Stomach (tissue), 9 donors: ENCODE data around the gene RXRA. TPM values are rescaled to one million over a fixed set of nuclear protein-coding genes. Genes with fewer than 3 reads are reported as not detected.

Experiments
- DNase-seq, 2 donors: peaks; one replicate each; pipeline versions ENCODE4 v3.0.0 to v3.0.0-alpha.2; 2013 to 2019
- H3K27ac ChIP-seq, 5 donors: fragments of 200-600 bp in 4 of 5; sonication (generic) in 4 of 5; one replicate each; pipeline ENCODE4 v1.5.1; 2013 to 2019; ENCODE audit warnings: mild to moderate bottlenecking in 1 of 5, moderate library complexity in 1 of 5
- H3K27me3 ChIP-seq, 3 donors: fragments of 200-600 bp; sonication (generic); one replicate each; pipeline ENCODE4 v1.5.1; 2017 to 2019; ENCODE audit warnings: mixed run types in 1 of 3
- H3K36me3 ChIP-seq, 4 donors: fragments of 200-600 bp; sonication (generic); 1 replicate in 3 of 4; 2 replicates in 1 of 4; pipeline ENCODE4 v1.5.1; 2016 to 2019
- H3K4me1 ChIP-seq, 4 donors: fragments of 200-600 bp; sonication (generic); one replicate each; pipeline ENCODE4 v1.5.1; 2016 to 2019
- H3K4me3 ChIP-seq, 4 donors: fragments of 200-600 bp; sonication (generic) in 3 of 4; one replicate each; pipeline ENCODE4 v1.5.1; 2016 to 2019; ENCODE audit warnings: mild to moderate bottlenecking in 1 of 4
- H3K9me3 ChIP-seq, 4 donors: fragments of 200-600 bp; sonication (generic); one replicate each; pipeline ENCODE4 v1.5.1; 2016 to 2019
- CTCF ChIP-seq, 7 experiments: fragments of 450-650 bp in 4 of 7; fragments of 200-600 bp in 3 of 7; sonication (generic) in 3 of 7; IDR thresholded peaks; one replicate each; pipeline ENCODE4 v1.5.1; 2016 to 2019; ENCODE audit warnings: antibody characterized with exemption in 7 of 7, control low read depth in 2 of 7, mild to moderate bottlenecking in 1 of 7
- EP300 ChIP-seq: sonication (generic); formaldehyde crosslinking; IDR thresholded peaks from one replicate; pipeline ENCODE4 v1.6.1; 2017; ENCODE audit warnings: antibody characterized with exemption
- POLR2A ChIP-seq, 4 donors: fragments of 450-650 bp; IDR thresholded peaks; one replicate each; pipeline ENCODE4 v1.6.1; 2016; ENCODE audit warnings: antibody characterized with exemption in 4 of 4, control low read depth in 2 of 4, mild to moderate bottlenecking in 1 of 4, moderate library complexity in 1 of 4
- POLR2AphosphoS5 ChIP-seq, 3 donors: sonication (generic); formaldehyde crosslinking; IDR thresholded peaks; one replicate each; pipeline ENCODE4 v1.6.1; 2016; ENCODE audit warnings: antibody characterized with exemption in 3 of 3
- WGBS, 5 donors: extraction: QIAGEN DNeasy Blood & Tissue Kit in 3 of 5; methylation state at CpG; one replicate each; pipeline versions ENCODE4 v1.1.5 to v1.1.7; 2013 to 2018; 5-methylcytosine and 5-hydroxymethylcytosine counted together
- intact Hi-C: fragments of 100-400 bp; cut with DNase I; formaldehyde crosslinking; loops from one replicate; pipeline ENCODE4 v1.15.1; 2023; ENCODE audit warnings: low total_unique reads
- polyA plus RNA-seq, 3 donors: library from polyadenylated mRNA; stranded (reverse); fragments of 200-250 nt; gene quantifications; one replicate each; pipeline ENCODE4 v1.2.3, GENCODE V29; 2013
- total RNA-seq, 5 donors: library from RNA; depleted of rRNA; stranded (reverse); fragments of >200 nt; gene quantifications; one replicate each; pipeline versions ENCODE4 v1.1.0 to v1.2.3, GENCODE V29; 2014 to 2016
- donor health status: healthy with polysubstance abuse.
- donor health status: Bipolar disorder and iron deficiency.
- donor health status: healthy.

RXRA gene
- total and polyA plus RNA-seq, 8 donors: 14.0 to 68.4 (median 29.3) TPM

GRCh38 chr9:134327671-134328231, 1.5 kb downstream of the RXRA start:
- peak overlapping the region; percentile 67 to 77 (median 70) for H3K4me3 ChIP-seq
- peaks cover 72 to 82% (median 78%) of the 10 kb centered on the region in 4 donors for H3K4me1 ChIP-seq
- intact Hi-C loops: no loop called here

GRCh38 chr9:134328341-134328840, 2.1 kb downstream of the RXRA start:
- no peaks in the 10 kb centered on the region for H3K27me3 ChIP-seq
- no peaks in the 10 kb centered on the region for H3K9me3 ChIP-seq
- peak overlapping the region; percentile 81 to 91 (median 90) for H3K27ac ChIP-seq
- H3K36me3 ChIP-seq: no peaks in the 10 kb centered on the region
- H3K4me3 ChIP-seq: peak overlapping the region; percentile 67 to 77 (median 70)
- intact Hi-C loops: no loop called here
- WGBS, 5 donors: 14 to 26% (median 17%) methylated on average over 13 to 16 of the region's 16 CpGs
- peak; percentile 65 to 68 for DNase-seq
- TF ChIP-seq POLR2A (IDR thresholded peaks at IDR 0.05) (peak in 1 of 4 donors; percentile 13), EP300 (no peak), CTCF (IDR thresholded peaks at IDR 0.05) (no peak), POLR2AphosphoS5 (IDR thresholded peaks at IDR 0.05) (peak in 2 of 3 donors; percentile 25 to 67)
- peaks cover 78 to 84% (median 82%) of the 10 kb centered on the region in 4 donors for H3K4me1 ChIP-seq

More at GRCh38 chr9:134327671-134328231, 1.5 kb downstream of the RXRA start:
- DNase-seq: no peak
- peak overlapping the region; percentile 81 to 91 (median 90) for H3K27ac ChIP-seq
- no peaks in the 10 kb centered on the region for H3K9me3 ChIP-seq
- WGBS, 5 donors: 16 to 34% (median 24%) methylated on average over 7 to 10 of the region's 10 CpGs
- H3K27me3 ChIP-seq: no peaks in the 10 kb centered on the region
- TF ChIP-seq CTCF (IDR thresholded peaks at IDR 0.05) (no peak), EP300 (no peak), POLR2A (IDR thresholded peaks at IDR 0.05) (no peak), POLR2AphosphoS5 (IDR thresholded peaks at IDR 0.05) (no peak)
- H3K36me3 ChIP-seq: no peaks in the 10 kb centered on the region

- no peaks in the 10 kb centered on the region for H3K9me3 ChIP-seq
- no peaks in the 10 kb centered on the region for H3K27me3 ChIP-seq
- H3K36me3 ChIP-seq: no peaks in the 10 kb centered on the region
- peaks cover 79 to 84% (median 82%) of the 10 kb centered on the region in 4 donors for H3K4me1 ChIP-seq
- H3K4me3 ChIP-seq: peak overlapping the region; percentile 67 to 77 (median 70)
- H3K27ac ChIP-seq: peak overlapping the region; percentile 81 to 91 (median 90)
- peak; percentile 67 to 82 for DNase-seq
- peak in 1 of 3 donors; percentile 23 for TF ChIP-seq POLR2AphosphoS5 (IDR thresholded peaks at IDR 0.05)
- no peak for TF ChIP-seq POLR2A (IDR thresholded peaks at IDR 0.05)
- intact Hi-C loops: no loop called here
- WGBS, 5 donors: 13 to 27% (median 22%) methylated on average over 26 to 31 of the region's 31 CpGs
Measured at GRCh38 chr9:134328841-134329575, 2.8 kb downstream of the RXRA start.

DNA sequence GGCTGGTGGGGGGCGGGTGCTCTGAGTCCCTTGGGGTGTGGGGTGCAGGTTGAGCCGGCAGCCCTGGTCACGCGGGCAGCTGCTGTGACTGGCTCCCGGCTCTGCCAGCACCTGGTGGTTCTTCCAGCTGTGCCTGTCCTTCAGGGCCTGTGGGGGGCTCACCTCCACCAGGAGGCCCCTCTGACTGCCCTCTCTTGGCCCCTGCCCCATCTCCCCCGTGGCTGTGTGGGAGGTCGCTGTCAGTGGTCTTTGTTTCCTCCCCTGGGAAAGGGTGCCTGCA, 3.3 kb downstream of the RXRA start:
- H3K36me3 ChIP-seq: no peaks in the 10 kb centered on the region
- TF ChIP-seq CTCF (IDR thresholded peaks at IDR 0.05): no peak
- no peak for TF ChIP-seq POLR2AphosphoS5 (IDR thresholded peaks at IDR 0.05)
- no peak for TF ChIP-seq POLR2A (IDR thresholded peaks at IDR 0.05)
- TF ChIP-seq EP300: no peak
- no peaks in the 10 kb centered on the region for H3K27me3 ChIP-seq
- H3K27ac ChIP-seq: peak overlapping the region; percentile 81 to 91 (median 90)
- no peak for DNase-seq
- H3K9me3 ChIP-seq: no peaks in the 10 kb centered on the region
- WGBS, 5 donors: 18 to 57% (median 25%) methylated on average over 2 to 7 of the region's 7 CpGs
- intact Hi-C loops: no loop called here
- peaks cover 80 to 84% (median 83%) of the 10 kb centered on the region in 4 donors for H3K4me1 ChIP-seq
- peak overlapping the region; percentile 67 to 77 (median 70) for H3K4me3 ChIP-seq
